8988T (cell line): ENCODE data around the gene FAM3D.

Experiments
- DNase-seq: peaks from one replicate; pipeline ENCODE4 v3.0.0; 2011

The FAM3D gene

GRCh38 chr3:58625196-58625824 lies 41.3 kb downstream of the FAM3D start:
- no peak for DNase-seq

- DNase-seq = no peak
These were observed 42.0 kb downstream of the FAM3D start for GRCh38 chr3:58624550-58624949.

- no peak for DNase-seq
These were observed 42.6 kb downstream of the FAM3D start for GRCh38 chr3:58623961-58624360.

GRCh38 chr3:58623478-58623877 lies 43.1 kb downstream of the FAM3D start:
- no peak for DNase-seq

- no peak for DNase-seq
These were observed 43.7 kb downstream of the FAM3D start for GRCh38 chr3:58622892-58623291.

- DNase-seq = no peak
These were observed 44.1 kb downstream of the FAM3D start for GRCh38 chr3:58622436-58622835.

GRCh38 chr3:58621086-58621830 lies 45.3 kb downstream of the FAM3D start:
- DNase-seq = no peak

- no peak for DNase-seq
These were observed 46.2 kb downstream of the FAM3D start for GRCh38 chr3:58620421-58620820.

- no peak for DNase-seq
These were observed 49.2 kb downstream of the FAM3D start for GRCh38 chr3:58617338-58617761.

GRCh38 chr3:58613236-58614132 lies 53.1 kb downstream of the FAM3D start:
- no peak for DNase-seq

- no peak for DNase-seq
These were observed 53.7 kb downstream of the FAM3D start for GRCh38 chr3:58612830-58613229.

- DNase-seq = no peak
These were observed 56.6 kb downstream of the FAM3D start for GRCh38 chr3:58609990-58610389.

- no peak for DNase-seq
These were observed 57.9 kb downstream of the FAM3D start for GRCh38 chr3:58608648-58609047.

- no peak for DNase-seq
These were observed 58.8 kb downstream of the FAM3D start for GRCh38 chr3:58607816-58608215.

- DNase-seq = no peak
These were observed 59.9 kb downstream of the FAM3D start for GRCh38 chr3:58606693-58607092.

GRCh38 chr3:58604031-58604430 lies 62.5 kb downstream of the FAM3D start:
- DNase-seq = no peak

GRCh38 chr3:58603606-58604005 lies 63.0 kb downstream of the FAM3D start:
- DNase-seq = no peak

GRCh38 chr3:58597770-58598310 lies 68.7 kb downstream of the FAM3D start:
- DNase-seq = no peak

- no peak for DNase-seq
These were observed 69.6 kb downstream of the FAM3D start for GRCh38 chr3:58596834-58597518.

- no peak for DNase-seq
These were observed 72.5 kb downstream of the FAM3D start for GRCh38 chr3:58594117-58594516.

GRCh38 chr3:58591517-58592510 lies 74.8 kb downstream of the FAM3D start:
- DNase-seq = no peak
